GM23338 (cell line): ENCODE results near the gene C16orf90. TPM values are rescaled to one million over a fixed set of nuclear protein-coding genes. Genes with fewer than 3 reads are reported as not detected.
A peak's percentile ranks its signal among the peaks of the same experiment; 100 is the strongest.

ENCODE experiments used
- ATAC-seq: fragments of 200-7000 bp; cut with Tn5 transposase; 3 replicates; pipeline ENCODE4 v1.9.1; 2020
- DNase-seq: peaks from one replicate; pipeline ENCODE4 v3.0.0-alpha.2; 2015; ENCODE audit warnings: low spot score
- H2AFZ ChIP-seq: fragments of 200-600 bp; sonication (generic); 2 replicates; pipeline ENCODE4 v1.8.0; 2016; ENCODE audit warnings: antibody characterized with exemption, mild to moderate bottlenecking, moderate library complexity
- H3F3A ChIP-seq: fragments of 200-600 bp; sonication (generic); replicated peaks from 2 replicates; pipeline ENCODE4 v1.8.0; 2017; ENCODE audit warnings: antibody characterized with exemption, mixed run types, low read depth
- H3K27ac ChIP-seq: fragments of 200-600 bp; sonication (generic); 2 replicates; pipeline ENCODE4 v1.6.1; 2016; ENCODE audit warnings: low read depth
- H3K27me3 ChIP-seq: fragments of 200-600 bp; sonication (generic); 2 replicates; pipeline ENCODE4 v1.8.0; 2016; ENCODE audit warnings: mild to moderate bottlenecking, mixed run types, moderate library complexity; ENCODE audit not compliant: insufficient read depth
- H3K36me3 ChIP-seq: fragments of 200-600 bp; sonication (generic); 2 replicates; pipeline ENCODE4 v1.8.0; 2016; ENCODE audit warnings: mild to moderate bottlenecking; ENCODE audit not compliant: insufficient read depth
- H3K4me1 ChIP-seq: fragments of 200-600 bp; sonication (generic); 2 replicates; pipeline ENCODE4 v1.8.0; 2016; ENCODE audit warnings: mild to moderate bottlenecking, moderate library complexity; ENCODE audit not compliant: insufficient read depth
- H3K4me2 ChIP-seq: fragments of 200-600 bp; sonication (generic); 2 replicates; pipeline ENCODE4 v1.7.1; 2017; ENCODE audit warnings: mixed run types
- H3K4me3 ChIP-seq: fragments of 200-600 bp; sonication (generic); 2 replicates; pipeline ENCODE4 v1.6.1; 2016; ENCODE audit warnings: mixed run types
- H3K79me2 ChIP-seq: fragments of 200-600 bp; sonication (generic); replicated peaks from 2 replicates; pipeline ENCODE4 v1.8.0; 2017; ENCODE audit warnings: mild to moderate bottlenecking; ENCODE audit not compliant: insufficient read depth
- H3K9me2 ChIP-seq: fragments of 200-600 bp; sonication (generic); 2 replicates; pipeline ENCODE4 v1.8.0; 2017; ENCODE audit not compliant: insufficient read depth
- H4K20me1 ChIP-seq: fragments of 200-600 bp; sonication (generic); replicated peaks from 2 replicates; pipeline ENCODE4 v1.8.0; 2017; ENCODE audit warnings: mild to moderate bottlenecking; ENCODE audit not compliant: insufficient read depth
- H3K27ac Mint-ChIP-seq: 2 replicates; pipeline ENCODE4 v1.8.0; 2020; ENCODE audit warnings: inconsistent platforms, mild to moderate bottlenecking, moderate library complexity, mixed read lengths
- H3K27me3 Mint-ChIP-seq: 3 replicates; pipeline ENCODE4 v1.8.0; 2022; ENCODE audit warnings: low read depth, mild to moderate bottlenecking, moderate library complexity, mixed read lengths, inconsistent platforms; ENCODE audit not compliant: insufficient read depth, poor library complexity
- H3K36me3 Mint-ChIP-seq: 3 replicates; pipeline ENCODE4 v1.8.0; 2021; ENCODE audit warnings: low read depth, mild to moderate bottlenecking, inconsistent platforms, moderate library complexity, mixed read lengths
- H3K4me1 Mint-ChIP-seq: 3 replicates; pipeline ENCODE4 v1.8.0; 2020; ENCODE audit warnings: mild to moderate bottlenecking, inconsistent platforms, mixed read lengths
- H3K4me3 Mint-ChIP-seq: 3 replicates; pipeline ENCODE4 v1.8.0; 2021; ENCODE audit warnings: moderate library complexity, mild to moderate bottlenecking, inconsistent platforms, mixed read lengths
- H3K9me3 Mint-ChIP-seq: 3 replicates; pipeline ENCODE4 v1.8.0; 2020; ENCODE audit warnings: moderate library complexity, mild to moderate bottlenecking, inconsistent platforms, mixed read lengths
- EZH2 ChIP-seq: fragments of 200-600 bp; sonication (generic); IDR thresholded peaks from one replicate; pipeline ENCODE4 v1.8.0; 2017; ENCODE audit warnings: antibody characterized with exemption, mild to moderate bottlenecking, low read depth; ENCODE audit not compliant: unreplicated experiment
- EZH2phosphoT487 ChIP-seq: fragments of 200-600 bp; sonication (generic); IDR thresholded peaks from one replicate; pipeline ENCODE4 v1.8.1; 2018; ENCODE audit warnings: antibody characterized with exemption; ENCODE audit not compliant: unreplicated experiment
- JUNB ChIP-seq: IDR thresholded peaks from one replicate; pipeline ENCODE4 v1.6.1; 2016; ENCODE audit warnings: antibody characterized with exemption; ENCODE audit not compliant: unreplicated experiment
- STAT1 ChIP-seq: IDR thresholded peaks from one replicate; pipeline ENCODE4 v1.6.1; 2016; ENCODE audit warnings: antibody characterized with exemption; ENCODE audit not compliant: unreplicated experiment
- ZNF114 ChIP-seq: fragments of 250-450 bp; sonication (Bioruptor Pico); IDR thresholded peaks from 2 replicates; pipeline ENCODE4 v1.5.0; 2020; ENCODE audit warnings: mild to moderate bottlenecking, moderate library complexity
- polyA plus RNA-seq: library from polyadenylated mRNA; unstranded; fragments of >200 nt; fragmentation: Nextera tagmentation; extraction: Ambion mirVana; gene quantifications from 2 replicates; pipeline ENCODE4 v1.2.1, GENCODE V29; 2016
- total RNA-seq: library from RNA; depleted of rRNA; stranded (reverse); fragments of >200 nt; shearing (Covaris generic); gene quantifications from 2 replicates; pipeline ENCODE4 v1.2.3, GENCODE V29; 2014
- TF ChIP-seq, protein P1 (sequence below): IDR thresholded peaks from 2 replicates; pipeline ENCODE4 v1.6.1; 2016; ENCODE audit warnings: antibody characterized with exemption
- TF ChIP-seq, protein P2 (sequence below), 2 experiments: fragments of 200-600 bp in 1 of 2; sonication (generic) in 1 of 2; conservative IDR thresholded peaks; 2 replicates each; pipeline versions ENCODE4 v1.5.1 to v1.6.1; 2016 to 2017; ENCODE audit warnings: antibody characterized with exemption in 2 of 2, low read depth in 2 of 2, mild to moderate bottlenecking in 2 of 2, moderate library complexity in 1 of 2
- TF ChIP-seq, protein P3 (sequence below): IDR thresholded peaks from one replicate; pipeline ENCODE4 v1.6.1; 2018; ENCODE audit warnings: antibody characterized with exemption; ENCODE audit not compliant: unreplicated experiment

The C16orf90 gene
- total and polyA plus RNA-seq, 2 experiments from 2014 or later = not detected

DNA sequence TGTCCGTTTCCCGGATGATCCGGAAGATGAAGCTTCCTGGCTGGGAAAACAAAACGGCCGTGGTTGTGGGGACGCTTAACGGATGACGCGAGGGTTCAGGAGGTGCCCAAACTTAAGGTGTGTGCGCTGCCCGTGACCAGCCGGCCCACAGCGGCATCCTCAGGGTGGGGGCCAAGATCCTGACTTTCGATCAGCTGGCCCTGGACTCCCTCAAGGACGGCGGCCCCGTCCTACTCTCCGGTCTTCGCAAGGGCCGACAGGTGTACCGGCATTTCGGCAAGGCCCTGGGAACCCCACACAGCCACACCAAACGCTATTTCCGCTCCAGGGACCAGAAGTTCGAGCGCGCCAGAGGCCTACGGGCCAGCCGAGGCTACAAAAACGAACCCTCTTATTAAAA, 1.1 kb upstream of the C16orf90 start (continued):
- TF ChIP-seq EZH2 (no peak), JUNB (no peak), ZNF114 (CRISPR knock-in tag) (no peak), STAT1 (no peak)
- TF ChIP-seq, protein P1, sequence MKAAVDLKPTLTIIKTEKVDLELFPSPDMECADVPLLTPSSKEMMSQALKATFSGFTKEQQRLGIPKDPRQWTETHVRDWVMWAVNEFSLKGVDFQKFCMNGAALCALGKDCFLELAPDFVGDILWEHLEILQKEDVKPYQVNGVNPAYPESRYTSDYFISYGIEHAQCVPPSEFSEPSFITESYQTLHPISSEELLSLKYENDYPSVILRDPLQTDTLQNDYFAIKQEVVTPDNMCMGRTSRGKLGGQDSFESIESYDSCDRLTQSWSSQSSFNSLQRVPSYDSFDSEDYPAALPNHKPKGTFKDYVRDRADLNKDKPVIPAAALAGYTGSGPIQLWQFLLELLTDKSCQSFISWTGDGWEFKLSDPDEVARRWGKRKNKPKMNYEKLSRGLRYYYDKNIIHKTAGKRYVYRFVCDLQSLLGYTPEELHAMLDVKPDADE = no peak
- TF ChIP-seq, protein P2, sequence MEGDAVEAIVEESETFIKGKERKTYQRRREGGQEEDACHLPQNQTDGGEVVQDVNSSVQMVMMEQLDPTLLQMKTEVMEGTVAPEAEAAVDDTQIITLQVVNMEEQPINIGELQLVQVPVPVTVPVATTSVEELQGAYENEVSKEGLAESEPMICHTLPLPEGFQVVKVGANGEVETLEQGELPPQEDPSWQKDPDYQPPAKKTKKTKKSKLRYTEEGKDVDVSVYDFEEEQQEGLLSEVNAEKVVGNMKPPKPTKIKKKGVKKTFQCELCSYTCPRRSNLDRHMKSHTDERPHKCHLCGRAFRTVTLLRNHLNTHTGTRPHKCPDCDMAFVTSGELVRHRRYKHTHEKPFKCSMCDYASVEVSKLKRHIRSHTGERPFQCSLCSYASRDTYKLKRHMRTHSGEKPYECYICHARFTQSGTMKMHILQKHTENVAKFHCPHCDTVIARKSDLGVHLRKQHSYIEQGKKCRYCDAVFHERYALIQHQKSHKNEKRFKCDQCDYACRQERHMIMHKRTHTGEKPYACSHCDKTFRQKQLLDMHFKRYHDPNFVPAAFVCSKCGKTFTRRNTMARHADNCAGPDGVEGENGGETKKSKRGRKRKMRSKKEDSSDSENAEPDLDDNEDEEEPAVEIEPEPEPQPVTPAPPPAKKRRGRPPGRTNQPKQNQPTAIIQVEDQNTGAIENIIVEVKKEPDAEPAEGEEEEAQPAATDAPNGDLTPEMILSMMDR (conservative IDR thresholded peaks at IDR 0.05; ENCODE audit: low read depth in 2 of 2) = no peak
- TF ChIP-seq, protein P3, sequence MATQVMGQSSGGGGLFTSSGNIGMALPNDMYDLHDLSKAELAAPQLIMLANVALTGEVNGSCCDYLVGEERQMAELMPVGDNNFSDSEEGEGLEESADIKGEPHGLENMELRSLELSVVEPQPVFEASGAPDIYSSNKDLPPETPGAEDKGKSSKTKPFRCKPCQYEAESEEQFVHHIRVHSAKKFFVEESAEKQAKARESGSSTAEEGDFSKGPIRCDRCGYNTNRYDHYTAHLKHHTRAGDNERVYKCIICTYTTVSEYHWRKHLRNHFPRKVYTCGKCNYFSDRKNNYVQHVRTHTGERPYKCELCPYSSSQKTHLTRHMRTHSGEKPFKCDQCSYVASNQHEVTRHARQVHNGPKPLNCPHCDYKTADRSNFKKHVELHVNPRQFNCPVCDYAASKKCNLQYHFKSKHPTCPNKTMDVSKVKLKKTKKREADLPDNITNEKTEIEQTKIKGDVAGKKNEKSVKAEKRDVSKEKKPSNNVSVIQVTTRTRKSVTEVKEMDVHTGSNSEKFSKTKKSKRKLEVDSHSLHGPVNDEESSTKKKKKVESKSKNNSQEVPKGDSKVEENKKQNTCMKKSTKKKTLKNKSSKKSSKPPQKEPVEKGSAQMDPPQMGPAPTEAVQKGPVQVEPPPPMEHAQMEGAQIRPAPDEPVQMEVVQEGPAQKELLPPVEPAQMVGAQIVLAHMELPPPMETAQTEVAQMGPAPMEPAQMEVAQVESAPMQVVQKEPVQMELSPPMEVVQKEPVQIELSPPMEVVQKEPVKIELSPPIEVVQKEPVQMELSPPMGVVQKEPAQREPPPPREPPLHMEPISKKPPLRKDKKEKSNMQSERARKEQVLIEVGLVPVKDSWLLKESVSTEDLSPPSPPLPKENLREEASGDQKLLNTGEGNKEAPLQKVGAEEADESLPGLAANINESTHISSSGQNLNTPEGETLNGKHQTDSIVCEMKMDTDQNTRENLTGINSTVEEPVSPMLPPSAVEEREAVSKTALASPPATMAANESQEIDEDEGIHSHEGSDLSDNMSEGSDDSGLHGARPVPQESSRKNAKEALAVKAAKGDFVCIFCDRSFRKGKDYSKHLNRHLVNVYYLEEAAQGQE = no peak

DNA sequence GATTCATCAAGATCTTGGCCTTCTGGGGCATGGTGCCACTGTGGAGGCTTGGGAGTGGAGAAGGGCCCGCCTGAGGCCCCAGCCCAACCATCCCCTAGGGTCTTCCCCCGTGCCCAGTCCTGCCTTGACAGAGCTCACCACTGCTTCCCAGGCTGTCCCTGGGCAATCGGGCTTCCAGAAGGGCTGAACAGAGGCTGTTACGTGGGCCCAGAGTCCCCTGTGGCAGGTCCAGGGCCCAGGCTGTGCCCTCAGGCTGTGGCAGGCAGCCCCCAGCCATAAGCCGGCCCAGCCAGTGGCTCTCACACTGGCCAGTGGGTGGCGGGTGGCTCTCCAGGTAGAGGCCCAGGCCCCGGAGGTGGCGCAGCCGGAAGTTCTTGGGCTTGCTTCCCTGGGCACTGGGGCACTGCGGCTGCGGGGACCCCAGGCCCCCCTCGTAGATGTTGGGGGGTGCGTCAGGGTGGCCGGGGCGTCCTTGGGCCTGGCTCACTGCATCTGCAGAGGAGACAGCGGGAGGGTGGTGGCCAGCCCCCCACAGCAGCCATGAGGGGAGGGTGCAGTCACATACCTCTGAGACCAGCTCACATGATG, 809 bp downstream of the C16orf90 start:
- no peaks in the 10 kb centered on the region for H3K36me3 ChIP-seq
- H3K79me2 ChIP-seq = no peaks in the 10 kb centered on the region
- Mint-ChIP-seq H3K27me3 (peaks cover 8% of the 10 kb centered on the region), H3K4me3 (no peak overlapping the region), H3K27ac (no peak overlapping the region), H3K9me3 (no peaks in the 10 kb centered on the region), H3K36me3 (no peaks in the 10 kb centered on the region), H3K4me1 (no peaks in the 10 kb centered on the region)
- no peak for TF ChIP-seq EZH2phosphoT487
- TF ChIP-seq, protein P2 (conservative IDR thresholded peaks at IDR 0.05; ENCODE audit: low read depth in 2 of 2) = 0 out of 4 replicates have a peak, but pooled peaks of 1 of the 2 experiments have one; percentile 1
- no peak overlapping the region for H3K4me3 ChIP-seq
- H3K4me2 ChIP-seq = no peak overlapping the region
- H4K20me1 ChIP-seq = no peaks in the 10 kb centered on the region
- 0 out of 2 replicates have a peak, but pooled peaks cover 3% of the 10 kb centered on the region for H3F3A ChIP-seq
- H2AFZ ChIP-seq = no peak overlapping the region
- peak; percentile 52 for ATAC-seq
- no peaks in the 10 kb centered on the region for H3K9me2 ChIP-seq
- no peak for DNase-seq
- no peaks in the 10 kb centered on the region for H3K4me1 ChIP-seq
- H3K27ac ChIP-seq = no peak overlapping the region
- no peaks in the 10 kb centered on the region for H3K27me3 ChIP-seq
